HG03064 (cell line): ENCODE results near the gene SH3BP5L.
"Not testable (repeated sequence)": the region's sequence is repeated elsewhere in the genome, so short reads cannot be mapped to it uniquely, and the experiment has no call there.

Experiments
- ATAC-seq: cut with Tn5 transposase; IDR thresholded peaks from one replicate; pipeline ENCODE4 v1.9.1; 2021; ENCODE audit warnings: low read depth; ENCODE audit not compliant: unreplicated experiment

The SH3BP5L gene

DNA sequence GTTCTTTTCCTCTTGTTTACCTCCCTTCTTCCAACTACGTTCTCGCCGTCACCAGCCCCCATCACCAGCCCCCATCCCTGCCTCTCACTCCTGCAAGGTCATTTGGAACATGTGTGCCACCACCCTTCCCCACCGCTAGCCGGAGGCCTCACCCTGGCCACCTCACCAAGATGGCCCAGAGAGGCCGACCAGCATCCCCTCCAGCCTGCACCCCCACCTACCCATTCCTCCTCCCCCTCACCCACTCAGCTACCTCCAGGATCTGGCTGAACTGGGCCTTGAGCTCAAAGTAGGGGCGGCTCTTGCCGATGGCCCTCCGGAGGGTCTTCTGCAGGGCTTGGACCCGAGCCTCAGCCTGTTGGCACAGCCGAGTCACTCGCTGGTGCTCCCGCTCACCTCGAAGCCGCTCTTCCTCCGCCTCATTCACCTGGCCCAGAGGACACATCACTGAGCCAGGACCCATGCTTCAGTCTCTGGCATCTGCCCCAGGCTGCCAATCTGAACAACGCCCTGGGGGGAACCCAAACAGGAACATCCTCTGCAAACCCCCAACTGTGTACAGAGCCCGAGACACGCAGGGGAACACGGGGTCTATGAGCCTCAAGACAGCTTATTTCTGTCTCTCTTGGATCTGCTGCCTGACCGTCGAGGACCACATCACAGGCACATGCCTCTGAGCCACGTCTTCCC, 12.8 kb downstream of the SH3BP5L start:
- ATAC-seq = no peak

DNA sequence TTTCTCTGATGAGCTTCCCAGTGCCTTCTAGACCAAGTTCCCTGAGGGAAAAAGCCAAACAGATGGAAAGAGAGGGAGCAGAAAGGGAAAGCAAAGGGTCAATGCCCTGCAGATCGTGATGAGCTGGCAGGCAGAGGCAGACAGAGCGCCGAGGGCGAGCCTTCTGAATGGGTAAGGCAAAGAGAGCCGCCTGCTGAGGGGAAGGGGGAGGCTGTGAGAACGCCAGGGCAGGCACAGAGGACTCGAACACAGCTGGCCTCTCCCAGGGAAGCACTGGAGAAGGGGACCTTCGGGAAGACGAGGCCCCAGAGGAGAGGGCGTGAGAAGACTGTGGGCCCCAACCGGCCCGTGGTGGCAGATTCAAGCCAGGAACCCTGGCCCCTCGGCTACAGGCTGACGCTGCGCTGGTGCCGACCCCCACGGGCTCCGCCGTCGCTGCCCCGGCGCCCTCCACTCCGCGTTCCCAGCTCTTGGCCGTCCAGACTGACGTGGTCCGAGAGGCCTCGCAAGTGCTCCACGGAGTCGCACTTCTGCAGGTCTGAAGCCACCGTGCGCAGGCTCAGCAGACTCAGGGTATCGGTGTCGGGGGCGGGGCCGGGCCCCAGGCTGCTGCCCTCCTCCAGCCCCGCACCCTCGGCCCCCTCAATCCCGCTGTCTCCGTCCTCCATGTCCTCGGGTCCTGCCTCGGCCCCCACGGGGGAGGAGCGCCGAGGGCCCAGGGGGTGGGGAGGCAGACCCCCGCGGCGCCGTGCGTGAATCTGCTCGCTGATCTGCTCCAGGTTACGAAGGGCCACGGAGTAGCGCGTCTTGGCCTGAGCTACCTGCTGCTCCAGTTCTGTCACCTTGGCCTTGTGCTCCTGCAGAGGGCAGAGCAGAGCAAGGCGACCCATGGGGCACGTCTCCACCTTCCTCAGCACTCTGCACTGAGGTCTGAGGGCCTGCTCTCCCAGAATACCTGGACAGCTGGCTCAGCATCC, 13.9 kb downstream of the SH3BP5L start:
- ATAC-seq = no peak

- ATAC-seq = no peak
Measured at GRCh38 chr1:248810727-248811513, 14.8 kb downstream of the SH3BP5L start.

- no peak for ATAC-seq
Measured at GRCh38 chr1:248810000-248810726, 15.6 kb downstream of the SH3BP5L start.

- no peak for ATAC-seq
Measured at GRCh38 chr1:248808876-248809275, 16.8 kb downstream of the SH3BP5L start.

GRCh38 chr1:248807067-248807737, 18.5 kb downstream of the SH3BP5L start:
- no peak for ATAC-seq

GRCh38 chr1:248805876-248806275, 19.8 kb downstream of the SH3BP5L start:
- no peak for ATAC-seq

- peak; percentile 93 for ATAC-seq
Measured at GRCh38 chr1:248804771-248805681, 20.7 kb downstream of the SH3BP5L start.

DNA sequence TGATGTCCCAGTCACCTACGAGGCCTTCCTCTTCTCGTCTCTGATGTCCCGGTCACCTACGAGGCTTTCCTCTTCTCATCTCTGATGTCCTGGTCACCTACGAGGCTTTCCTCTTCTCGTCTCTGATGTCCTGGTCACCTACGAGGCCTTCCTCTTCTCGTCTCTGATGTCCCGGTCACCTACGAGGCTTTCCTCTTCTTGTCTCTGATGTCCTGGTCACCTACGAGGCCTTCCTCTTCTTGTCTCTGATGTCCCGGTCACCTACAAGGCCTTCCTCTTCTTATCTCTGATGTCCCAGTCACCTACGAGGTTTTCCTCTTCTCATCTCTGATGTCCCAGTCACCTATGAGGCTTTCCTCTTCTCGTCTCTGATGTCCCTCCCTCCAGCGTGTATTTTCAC, 22.2 kb downstream of the SH3BP5L start:
- not testable (repeated sequence) for ATAC-seq

- no peak for ATAC-seq
Measured at GRCh38 chr1:248802454-248802853, 23.3 kb downstream of the SH3BP5L start.

- no peak for ATAC-seq
Measured at GRCh38 chr1:248800459-248800858, 25.3 kb downstream of the SH3BP5L start.

- ATAC-seq = no peak
Measured at GRCh38 chr1:248798791-248799190, 26.9 kb downstream of the SH3BP5L start.

DNA sequence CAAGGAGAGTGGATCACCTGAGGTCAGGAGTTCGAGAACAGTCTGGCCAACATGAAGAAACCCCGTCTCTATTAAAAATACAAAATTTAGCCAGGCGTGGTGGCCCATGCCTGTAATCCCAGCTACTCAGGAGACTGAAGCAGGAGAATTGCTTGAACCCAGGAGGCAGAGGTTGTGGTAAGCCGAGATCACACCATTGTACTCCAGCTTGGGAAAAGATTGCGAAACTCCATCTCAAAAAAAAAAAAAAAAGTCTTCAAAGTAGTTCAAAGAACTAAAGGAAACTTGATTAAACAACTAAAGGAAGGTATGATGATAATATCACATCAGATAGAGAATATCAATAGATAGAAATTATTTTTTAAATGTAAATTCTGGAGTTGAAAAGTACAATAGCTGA, 31.1 kb downstream of the SH3BP5L start:
- not testable (repeated sequence) for ATAC-seq

- ATAC-seq = peak; percentile 79
Measured at GRCh38 chr1:248793592-248793991, 32.1 kb downstream of the SH3BP5L start.

- peak; percentile 41 for ATAC-seq
Measured at GRCh38 chr1:248792342-248792741, 33.4 kb downstream of the SH3BP5L start.

DNA sequence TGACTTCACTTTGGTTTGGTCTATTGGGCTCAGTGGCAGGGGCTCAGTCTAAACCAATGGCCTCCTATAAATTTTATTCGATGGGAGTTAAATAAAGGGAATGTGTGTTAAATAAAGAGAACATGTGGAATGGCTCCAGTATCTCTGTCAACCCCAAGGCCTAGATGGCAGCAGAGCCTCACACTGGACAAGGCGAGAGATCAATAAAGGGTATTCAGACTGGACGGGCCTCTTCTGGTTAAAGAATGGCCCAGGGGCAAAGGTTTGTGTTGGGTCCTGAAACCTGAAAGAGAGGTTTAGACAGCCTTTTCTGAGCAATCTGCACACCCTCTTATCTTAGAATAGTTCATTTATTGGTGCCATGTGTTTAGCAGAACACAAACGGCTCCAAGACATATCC, 34.7 kb downstream of the SH3BP5L start:
- ATAC-seq = no peak

GRCh38 chr1:248790456-248790855, 35.3 kb downstream of the SH3BP5L start:
- no peak for ATAC-seq

GRCh38 chr1:248789337-248789736, 36.4 kb downstream of the SH3BP5L start:
- not testable (repeated sequence) for ATAC-seq

DNA sequence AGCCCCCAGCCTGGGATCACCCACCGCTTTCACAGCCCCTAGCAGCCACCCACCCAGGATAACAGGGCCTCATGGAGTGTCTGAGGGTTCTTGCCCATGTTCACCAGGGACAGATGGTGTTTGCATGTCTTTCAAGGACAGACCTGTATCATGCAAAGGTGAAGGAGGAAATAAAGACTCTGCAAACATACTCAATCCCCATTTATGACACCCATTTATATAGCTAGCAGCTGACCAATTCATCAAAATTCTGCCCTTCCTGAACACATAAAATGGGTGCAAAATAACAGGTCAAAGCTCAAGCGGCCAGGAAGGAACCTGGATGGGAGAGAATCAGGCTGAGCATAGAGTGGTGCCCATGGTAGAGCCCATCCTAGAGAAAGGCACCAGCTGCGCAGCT, 37.4 kb downstream of the SH3BP5L start:
- no peak for ATAC-seq
